Measurements from ENCODE around the gene MERTK.
A peak's percentile ranks its signal among the peaks of the same experiment; 100 is the strongest.
"Not testable (repeated sequence)": the region's sequence is repeated elsewhere in the genome, so short reads cannot be mapped to it uniquely, and the experiment has no call there.

Gene MERTK

DNA sequence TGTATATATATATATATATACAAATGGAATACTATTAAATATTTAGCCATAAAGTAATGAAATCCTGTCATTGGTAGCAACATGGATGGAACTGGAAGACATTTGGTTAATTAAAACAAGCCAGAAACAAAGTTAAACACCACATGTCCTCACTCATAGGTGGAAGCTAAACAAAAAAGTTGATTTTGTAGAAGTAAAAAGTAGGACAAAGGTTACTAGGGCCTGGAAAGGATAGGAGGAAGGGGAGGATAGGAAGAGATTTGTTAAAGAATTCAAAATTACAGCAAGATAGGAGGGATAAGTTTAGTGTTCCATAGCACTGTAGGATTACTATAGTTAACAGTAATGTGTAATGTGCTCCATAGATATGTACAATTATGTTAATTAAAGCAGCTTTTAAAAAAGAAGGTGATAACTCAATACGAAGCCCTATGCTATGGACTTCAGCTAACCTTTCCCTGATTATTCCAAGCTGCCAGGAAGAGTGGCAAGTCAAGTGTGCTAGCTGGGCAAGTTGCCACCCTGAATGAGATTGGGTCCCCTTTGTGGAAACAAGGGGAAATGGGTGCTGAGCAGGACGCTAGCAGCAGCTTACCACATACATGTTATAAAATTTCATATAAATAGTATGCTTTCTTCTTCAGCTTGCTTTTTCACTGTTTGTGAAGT lies 12.3 kb downstream of the MERTK start:
- peak; percentile 26 for DNase-seq

GRCh38 chr2:111911295-111911977 lies 13.0 kb downstream of the MERTK start:
- not testable (repeated sequence) for DNase-seq

DNA sequence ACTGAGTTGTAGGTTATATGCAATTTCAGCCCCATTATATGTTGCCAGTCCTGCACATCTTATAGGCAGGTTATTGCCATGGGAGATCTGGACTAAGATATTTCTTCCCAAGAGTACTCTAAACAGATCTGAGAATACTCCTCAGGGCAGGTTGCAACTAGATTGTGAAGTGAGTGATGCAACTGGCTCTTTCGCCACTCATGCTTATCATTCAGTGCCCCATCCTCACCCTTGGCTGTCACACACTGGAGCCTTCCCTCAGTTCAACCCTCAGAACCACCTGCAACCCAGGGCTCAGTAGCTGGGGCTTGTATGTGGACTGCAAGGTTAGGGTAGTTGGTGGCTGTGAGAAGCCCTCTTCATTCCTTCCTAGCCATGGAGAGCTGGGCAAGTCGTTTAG lies 14.1 kb downstream of the MERTK start:
- peak; percentile 22 for DNase-seq

DNA sequence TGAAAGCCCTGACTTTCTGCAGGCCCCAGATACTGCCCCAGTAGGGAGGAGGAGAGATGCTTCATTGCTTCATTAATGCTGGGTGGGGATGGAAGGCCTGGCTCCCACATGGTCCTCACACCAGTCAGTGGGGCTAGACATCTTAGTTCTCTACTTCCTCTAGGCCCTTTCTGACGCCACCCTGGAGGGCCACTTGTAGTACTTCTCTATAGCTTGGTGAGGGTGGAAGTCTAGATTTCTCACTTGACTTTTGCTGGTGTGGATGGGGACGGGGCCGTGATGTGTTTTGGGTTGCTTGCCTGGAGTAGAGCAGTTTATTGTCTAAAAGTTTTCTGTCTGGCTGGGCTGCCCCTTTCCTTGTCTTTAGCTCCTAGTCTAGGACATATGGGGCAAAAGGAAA lies 18.7 kb downstream of the MERTK start:
- DNase-seq = no peak

DNA sequence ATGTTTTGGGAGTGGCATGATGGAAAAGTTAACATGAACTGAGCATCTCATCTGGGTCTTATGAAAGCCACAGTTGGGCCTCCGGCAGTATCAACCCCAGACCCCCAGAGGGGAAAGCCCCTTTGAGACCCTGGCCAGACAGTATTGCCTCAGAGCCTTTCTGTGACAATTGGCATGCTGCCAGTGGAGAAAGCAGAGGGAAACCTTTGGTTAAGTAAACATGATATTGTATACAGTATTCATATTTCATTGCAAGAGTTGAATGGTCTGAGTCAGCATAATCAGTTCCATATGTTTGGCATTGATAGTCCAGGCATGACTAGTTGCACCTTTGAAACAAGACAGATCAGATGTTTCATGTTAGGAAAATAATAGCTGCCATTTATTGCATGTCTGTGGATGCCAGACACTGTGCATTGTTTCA lies 20.0 kb downstream of the MERTK start:
- no peak for DNase-seq

GRCh38 chr2:111919365-111919764 lies 21.0 kb downstream of the MERTK start:
- DNase-seq = no peak

DNA sequence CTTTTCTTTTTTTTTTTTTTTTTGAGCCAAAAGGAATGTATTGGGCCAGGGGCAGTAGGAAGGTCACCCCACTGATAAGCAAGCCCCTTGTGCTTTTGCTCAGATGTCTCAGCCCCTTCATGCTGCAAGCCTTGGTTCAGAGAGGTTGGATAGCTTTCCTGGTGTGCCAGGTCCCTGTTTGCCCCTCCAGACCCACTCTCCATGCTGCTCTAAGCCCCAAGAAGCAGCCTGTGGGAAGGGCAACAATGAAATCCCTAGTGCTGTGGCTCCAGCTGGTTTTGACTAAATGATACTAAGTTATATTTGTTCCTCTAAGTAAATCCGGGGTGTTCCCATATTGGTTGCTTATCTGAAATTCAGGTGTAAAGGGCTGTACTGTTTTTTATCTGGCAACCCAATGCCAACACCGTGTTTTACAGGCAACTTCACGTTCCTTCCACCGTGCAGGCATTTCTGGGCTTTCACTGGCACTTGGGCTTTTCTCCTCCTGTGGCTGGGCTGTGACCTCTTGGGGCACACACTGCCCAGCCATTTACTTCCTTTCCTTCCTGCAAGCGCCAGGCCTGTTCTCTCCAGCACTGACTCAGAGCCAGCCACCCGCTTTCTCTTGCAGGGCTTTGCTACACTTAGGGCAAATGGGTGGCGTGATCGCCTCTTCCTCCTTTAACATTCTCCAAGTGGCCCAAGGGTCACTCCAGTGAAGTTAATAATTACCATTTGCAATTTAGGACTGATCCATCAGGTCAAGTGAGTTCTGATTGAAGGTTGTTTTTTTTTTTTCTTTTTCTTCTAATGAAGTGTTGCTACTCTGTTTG lies 21.6 kb downstream of the MERTK start:
- no peak for DNase-seq

DNA sequence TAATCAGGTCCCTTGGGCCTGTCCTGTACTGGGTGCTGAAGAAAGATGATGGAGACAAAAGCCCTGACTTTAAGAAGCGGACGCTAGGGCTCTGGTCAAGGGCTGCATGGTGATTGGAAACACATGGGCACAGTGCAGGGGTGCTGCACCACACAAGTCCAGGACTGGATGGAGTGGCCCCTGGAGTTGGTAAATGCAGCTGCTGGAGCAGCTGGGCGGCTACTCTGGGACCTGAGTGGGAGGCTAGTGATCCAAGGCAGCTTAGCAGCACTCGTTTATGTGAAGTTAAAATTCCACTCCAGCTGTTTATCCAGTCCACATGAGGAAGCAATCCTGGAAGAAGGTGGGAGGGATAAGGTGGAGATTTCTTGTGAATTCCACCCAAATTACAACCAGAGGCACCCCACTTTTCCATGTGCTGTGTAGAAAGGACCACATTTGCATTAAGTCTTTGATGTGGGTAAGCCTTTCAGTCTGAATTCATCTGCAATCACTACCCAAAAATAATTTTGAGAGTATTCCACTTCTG lies 24.9 kb downstream of the MERTK start:
- DNase-seq = no peak

DNA sequence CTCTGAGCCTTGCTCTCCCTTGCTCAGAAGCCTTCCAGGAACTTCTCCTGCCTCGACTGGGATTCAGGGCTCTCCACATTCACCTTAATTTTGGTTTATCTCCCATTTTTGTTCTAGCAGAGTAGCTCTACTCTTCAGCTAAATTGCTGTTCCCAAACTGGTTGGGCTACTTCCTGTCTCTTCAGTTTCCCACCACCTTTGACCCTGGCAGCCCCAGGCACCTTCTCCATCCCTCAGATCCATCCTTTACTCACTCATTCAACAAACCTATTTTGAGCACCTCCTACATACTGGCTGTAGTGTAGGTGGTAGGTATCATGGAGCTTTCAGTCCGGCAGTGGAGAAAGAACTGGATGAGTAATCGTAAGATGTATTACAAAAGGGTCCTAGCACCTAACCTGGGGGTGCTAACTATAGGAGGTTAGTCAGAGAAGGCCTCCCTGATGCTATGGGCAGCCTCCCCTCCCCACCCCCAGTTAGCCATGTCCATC lies 26.3 kb downstream of the MERTK start:
- no peak for DNase-seq

GRCh38 chr2:111927723-111928122 lies 29.3 kb downstream of the MERTK start:
- no peak for DNase-seq

- no peak for DNase-seq
Measured at GRCh38 chr2:111930409-111930808, 32.0 kb downstream of the MERTK start.

GRCh38 chr2:111930875-111931274 lies 32.5 kb downstream of the MERTK start:
- no peak for DNase-seq

GRCh38 chr2:111932841-111933291 lies 34.5 kb downstream of the MERTK start:
- no peak for DNase-seq

- not testable (repeated sequence) for DNase-seq
Measured at GRCh38 chr2:111933900-111934299, 35.5 kb downstream of the MERTK start.

- no peak for DNase-seq
Measured at GRCh38 chr2:111936881-111937280, 38.5 kb downstream of the MERTK start.

DNA sequence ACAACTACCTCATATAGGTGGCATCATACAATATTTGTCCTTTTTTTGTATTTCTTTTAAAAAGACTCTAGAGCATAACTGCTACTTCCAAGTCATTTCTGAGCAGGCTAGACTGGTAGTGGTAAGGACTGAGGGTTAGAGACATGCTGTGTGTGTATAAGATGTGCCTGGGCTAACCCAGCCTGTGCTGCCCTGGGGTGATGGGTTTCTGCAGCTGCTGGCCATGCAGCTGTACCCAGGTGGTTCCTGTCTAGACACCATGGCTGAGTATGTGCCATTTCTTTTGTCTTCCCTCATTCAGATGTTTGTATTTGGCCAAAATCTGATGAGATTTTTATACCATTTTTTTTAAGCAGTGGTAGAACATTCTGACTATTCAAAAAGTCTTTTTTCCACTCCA lies 40.0 kb downstream of the MERTK start:
- DNase-seq = no peak

- no peak for DNase-seq
Measured at GRCh38 chr2:111940333-111941196, 42.2 kb downstream of the MERTK start.

DNA sequence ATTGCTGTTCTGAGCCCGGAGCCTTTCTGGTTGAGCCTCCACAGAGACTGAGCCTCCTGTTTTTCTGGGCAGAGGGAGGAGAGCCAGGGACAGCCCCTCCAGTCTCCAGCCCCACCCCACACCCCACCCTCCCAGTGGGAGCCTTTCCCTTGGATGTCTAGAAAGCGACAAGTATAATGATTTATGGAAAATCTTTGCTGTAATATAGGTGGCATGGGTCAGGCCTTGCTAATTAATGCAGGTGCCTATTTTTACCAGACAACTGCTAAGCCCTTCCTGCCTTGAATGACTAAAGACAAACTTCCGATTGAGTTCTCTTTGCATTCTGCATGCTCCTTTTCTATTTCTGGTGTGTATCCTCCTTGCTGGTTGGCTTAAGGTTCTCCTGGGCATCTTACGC lies 43.1 kb downstream of the MERTK start:
- no peak for DNase-seq

DNA sequence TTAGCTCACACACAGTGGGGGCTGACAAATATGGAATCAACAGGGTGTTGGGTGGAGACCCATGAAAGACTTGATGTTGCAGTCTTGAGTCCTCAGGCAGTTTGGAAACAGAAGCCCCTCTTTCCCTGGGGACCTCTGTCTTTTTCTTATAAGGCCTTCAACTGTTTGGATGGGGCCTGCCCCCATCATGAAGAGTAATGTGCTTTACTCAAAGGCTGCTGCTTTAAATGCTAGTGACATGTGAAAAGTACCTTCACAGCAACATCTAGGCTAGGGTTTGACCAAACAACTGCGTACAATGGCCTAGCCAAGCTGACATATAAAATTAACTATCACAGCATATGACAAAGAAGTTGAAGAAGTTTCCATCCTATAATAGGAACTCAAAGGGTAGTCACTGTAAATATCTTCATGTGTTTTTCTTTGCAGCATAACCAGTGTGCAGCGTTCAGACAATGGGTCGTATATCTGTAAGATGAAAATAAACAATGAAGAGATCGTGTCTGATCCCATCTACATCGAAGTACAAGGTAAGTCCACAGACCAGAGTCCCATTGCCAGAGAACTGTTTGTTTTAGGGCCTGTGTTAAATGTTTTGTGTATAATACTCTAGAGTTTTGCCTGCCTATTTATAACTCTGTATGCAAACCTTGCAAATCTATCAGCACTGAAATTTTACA lies 46.3 kb downstream of the MERTK start:
- peak; percentile 19 for DNase-seq

DNA sequence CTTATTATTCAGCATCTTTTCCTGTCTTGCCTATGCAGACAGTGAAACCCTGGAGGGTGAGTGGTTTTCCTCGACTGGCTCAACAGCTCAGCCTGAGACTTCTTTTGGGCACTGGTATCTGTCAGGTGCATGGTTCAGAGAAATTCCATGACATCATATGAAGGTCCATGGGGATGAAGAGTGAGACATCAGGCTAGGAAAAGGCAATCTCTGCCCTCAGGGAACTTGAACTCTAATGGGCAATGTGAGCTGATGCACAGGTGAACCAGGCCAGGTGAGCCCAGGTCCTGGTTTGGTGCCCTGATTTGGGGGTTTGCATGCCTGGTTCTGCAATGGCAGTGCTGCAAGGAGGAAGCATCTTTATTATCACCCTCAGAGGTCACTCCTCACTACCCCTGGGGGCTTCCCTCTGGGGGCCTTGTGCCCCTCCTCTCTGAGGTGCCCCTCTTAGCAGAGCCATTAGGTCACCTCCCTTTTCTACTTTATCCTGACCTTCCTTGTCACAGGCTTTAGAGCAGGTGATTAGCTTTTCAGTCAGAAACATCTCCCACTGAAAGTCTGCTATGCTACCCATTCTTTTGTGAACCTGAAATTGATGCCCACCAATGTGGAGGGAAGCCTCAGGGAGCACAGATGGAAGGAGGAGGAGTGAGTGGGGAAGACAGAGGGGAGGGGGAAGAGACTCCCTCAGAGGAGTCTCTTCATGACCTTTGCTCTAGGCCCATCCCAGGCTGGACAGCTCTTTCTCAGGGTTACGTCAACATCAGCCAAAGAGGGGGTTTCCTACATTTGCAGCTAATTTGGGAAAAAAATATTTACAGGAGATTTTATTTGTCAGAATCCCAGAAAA lies 47.3 kb downstream of the MERTK start:
- no peak for DNase-seq
